Uterus (tissue), 2 donors: ENCODE data around the gene ARL4D.

ENCODE experiments used
- POLR2A ChIP-seq, 2 donors: fragments of 450-650 bp; IDR thresholded peaks; one replicate each; pipeline ENCODE4 v1.6.1; 2016; ENCODE audit warnings: antibody characterized with exemption in 2 of 2, mild to moderate bottlenecking in 1 of 2, moderate library complexity in 1 of 2
- TF ChIP-seq, protein P1 (sequence below), 4 experiments: fragments of 200-600 bp in 2 of 4; fragments of 450-650 bp in 2 of 4; sonication (generic) in 2 of 4; IDR thresholded peaks; one replicate each; pipeline ENCODE4 v1.5.1; 2016 to 2019; ENCODE audit warnings: antibody characterized with exemption in 4 of 4, mild to moderate bottlenecking in 2 of 4, moderate library complexity in 1 of 4

DNA sequence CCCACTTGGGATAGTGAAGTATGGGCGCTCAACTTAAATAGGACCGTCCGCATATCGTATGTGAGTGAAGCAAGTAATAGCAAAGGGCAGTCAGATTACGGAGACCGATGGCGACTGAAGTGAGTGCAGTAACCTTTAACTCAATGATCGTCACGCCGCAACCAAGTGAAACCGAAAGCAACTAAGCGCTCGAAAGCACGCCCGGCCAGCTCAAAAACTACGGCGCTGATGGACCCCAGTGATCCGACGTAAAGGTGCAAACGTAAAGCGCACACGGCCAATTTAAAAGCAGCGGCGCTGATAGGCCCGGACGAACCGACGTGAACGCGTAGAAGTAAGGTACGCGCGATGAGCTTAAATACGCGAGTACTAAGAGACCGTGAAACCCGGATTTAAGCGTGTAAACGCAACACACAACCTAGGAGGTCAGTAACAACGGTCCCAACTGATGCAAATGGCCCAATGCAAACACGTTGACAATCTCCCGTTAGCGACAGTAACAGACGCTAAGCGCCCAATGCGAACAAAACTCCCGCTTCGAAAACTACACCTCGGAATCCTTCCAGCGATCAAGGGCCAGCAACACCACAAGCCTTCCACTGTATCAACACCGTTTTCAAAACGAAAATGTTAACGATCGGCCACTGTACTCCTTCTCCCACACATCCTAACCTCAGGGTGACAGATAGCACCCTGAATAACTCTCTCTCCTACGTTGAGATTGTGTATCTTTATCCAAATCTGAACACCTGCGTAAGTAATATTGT, 37.9 kb upstream of the ARL4D start:
- TF ChIP-seq, protein P1, sequence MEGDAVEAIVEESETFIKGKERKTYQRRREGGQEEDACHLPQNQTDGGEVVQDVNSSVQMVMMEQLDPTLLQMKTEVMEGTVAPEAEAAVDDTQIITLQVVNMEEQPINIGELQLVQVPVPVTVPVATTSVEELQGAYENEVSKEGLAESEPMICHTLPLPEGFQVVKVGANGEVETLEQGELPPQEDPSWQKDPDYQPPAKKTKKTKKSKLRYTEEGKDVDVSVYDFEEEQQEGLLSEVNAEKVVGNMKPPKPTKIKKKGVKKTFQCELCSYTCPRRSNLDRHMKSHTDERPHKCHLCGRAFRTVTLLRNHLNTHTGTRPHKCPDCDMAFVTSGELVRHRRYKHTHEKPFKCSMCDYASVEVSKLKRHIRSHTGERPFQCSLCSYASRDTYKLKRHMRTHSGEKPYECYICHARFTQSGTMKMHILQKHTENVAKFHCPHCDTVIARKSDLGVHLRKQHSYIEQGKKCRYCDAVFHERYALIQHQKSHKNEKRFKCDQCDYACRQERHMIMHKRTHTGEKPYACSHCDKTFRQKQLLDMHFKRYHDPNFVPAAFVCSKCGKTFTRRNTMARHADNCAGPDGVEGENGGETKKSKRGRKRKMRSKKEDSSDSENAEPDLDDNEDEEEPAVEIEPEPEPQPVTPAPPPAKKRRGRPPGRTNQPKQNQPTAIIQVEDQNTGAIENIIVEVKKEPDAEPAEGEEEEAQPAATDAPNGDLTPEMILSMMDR (IDR thresholded peaks at IDR 0.05), result peak in 1 of 4 experiments; percentile 24
- peak; percentile 72 to 96 for TF ChIP-seq POLR2A (IDR thresholded peaks at IDR 0.05)
